PC-9 (cell line): ENCODE data around the gene SERTAD1. TPM values are rescaled to one million over a fixed set of nuclear protein-coding genes. Genes with fewer than 3 reads are reported as not detected.

Experiments
- BruUV-seq: library from RNA; stranded (reverse); fragments of 400-500 nt; replicated peaks from 2 replicates; lab custom pipeline; 2021; lab: Mats Ljungman, UMichigan
- CTCF ChIA-PET: fragments of 300-600 bp; sonication (Branson Sonifier 250); formaldehyde crosslinking; loops from one replicate; lab custom pipeline; 2022; ENCODE audit warnings: antibody characterized with exemption; lab: Charles Lee
- POLR2A ChIA-PET: fragments of 300-600 bp; sonication (Branson Sonifier 250); formaldehyde crosslinking; loops from one replicate; lab custom pipeline; 2022; ENCODE audit warnings: antibody characterized with exemption; ENCODE audit not compliant: unreplicated experiment; lab: Charles Lee
- DNase-seq, 2 experiments: peaks; one replicate each; pipeline versions ENCODE4 v3.0.0 to v3.0.0-alpha.2; 2015 to 2022; ENCODE audit warnings: mixed read lengths in 1 of 2
- H2AFZ ChIP-seq: fragments of 200-600 bp; sonication (generic); 2 replicates; pipeline ENCODE4 v1.8.1; 2017; ENCODE audit warnings: antibody characterized with exemption
- H3F3A ChIP-seq: fragments of 200-600 bp; sonication (generic); 2 replicates; pipeline ENCODE4 v1.8.1; 2017; ENCODE audit warnings: antibody characterized with exemption, mild to moderate bottlenecking, low read depth; ENCODE audit not compliant: insufficient read depth
- H3K27ac ChIP-seq: fragments of 200-600 bp; sonication (generic); 2 replicates; pipeline ENCODE4 v1.6.1; 2016; ENCODE audit warnings: mixed run types
- H3K27me3 ChIP-seq: fragments of 200-600 bp; sonication (generic); 2 replicates; pipeline ENCODE4 v1.6.1; 2016; ENCODE audit warnings: low read depth, mixed run types; ENCODE audit not compliant: insufficient read depth
- H3K36me3 ChIP-seq: fragments of 200-600 bp; sonication (generic); 2 replicates; pipeline ENCODE4 v1.6.1; 2016; ENCODE audit warnings: low read depth, mixed run types
- H3K4me1 ChIP-seq: fragments of 200-600 bp; sonication (generic); replicated peaks from 2 replicates; pipeline ENCODE4 v1.6.1; 2016; ENCODE audit warnings: mixed run types; ENCODE audit not compliant: insufficient read depth
- H3K4me2 ChIP-seq: fragments of 200-600 bp; sonication (generic); 2 replicates; pipeline ENCODE4 v1.6.1; 2017; ENCODE audit warnings: mixed run types
- H3K4me3 ChIP-seq: fragments of 200-600 bp; sonication (generic); 2 replicates; pipeline ENCODE4 v1.6.1; 2016; ENCODE audit warnings: mixed run types
- H3K79me2 ChIP-seq: fragments of 200-600 bp; sonication (generic); 2 replicates; pipeline ENCODE4 v1.6.1; 2017; ENCODE audit warnings: low read depth, mixed run types
- H3K9me2 ChIP-seq: fragments of 200-600 bp; sonication (generic); 2 replicates; pipeline ENCODE4 v1.8.1; 2017; ENCODE audit warnings: mild to moderate bottlenecking; ENCODE audit not compliant: insufficient read depth
- H3K9me3 ChIP-seq: fragments of 200-600 bp; sonication (generic); 2 replicates; pipeline ENCODE4 v1.8.1; 2016; ENCODE audit warnings: low read depth; ENCODE audit not compliant: insufficient read depth
- H4K20me1 ChIP-seq: fragments of 200-600 bp; sonication (generic); 2 replicates; pipeline ENCODE4 v1.8.1; 2017; ENCODE audit not compliant: insufficient read depth
- EZH2 ChIP-seq: fragments of 200-600 bp; sonication (generic); IDR thresholded peaks from 2 replicates; pipeline ENCODE4 v1.8.0; 2017; ENCODE audit warnings: antibody characterized with exemption, low read depth
- intact Hi-C: fragments of 100-400 bp; cut with micrococcal nuclease; formaldehyde crosslinking; loops from one replicate; pipeline ENCODE4 v1.10.0; 2022; ENCODE audit not compliant: unreplicated experiment
- total RNA-seq: library from RNA; stranded (reverse); gene quantifications from 2 replicates; pipeline ENCODE4 v1.2.3, GENCODE V29; 2021
- TF ChIP-seq, protein P1 (sequence below): fragments of 200-600 bp; sonication (generic); conservative IDR thresholded peaks from 2 replicates; pipeline ENCODE4 v1.6.1; 2017; ENCODE audit warnings: mixed run types, antibody characterized with exemption, mild to moderate bottlenecking, moderate library complexity

Gene SERTAD1
- total RNA-seq, 1 experiment from 2014 or later, result 7.8 TPM

DNA sequence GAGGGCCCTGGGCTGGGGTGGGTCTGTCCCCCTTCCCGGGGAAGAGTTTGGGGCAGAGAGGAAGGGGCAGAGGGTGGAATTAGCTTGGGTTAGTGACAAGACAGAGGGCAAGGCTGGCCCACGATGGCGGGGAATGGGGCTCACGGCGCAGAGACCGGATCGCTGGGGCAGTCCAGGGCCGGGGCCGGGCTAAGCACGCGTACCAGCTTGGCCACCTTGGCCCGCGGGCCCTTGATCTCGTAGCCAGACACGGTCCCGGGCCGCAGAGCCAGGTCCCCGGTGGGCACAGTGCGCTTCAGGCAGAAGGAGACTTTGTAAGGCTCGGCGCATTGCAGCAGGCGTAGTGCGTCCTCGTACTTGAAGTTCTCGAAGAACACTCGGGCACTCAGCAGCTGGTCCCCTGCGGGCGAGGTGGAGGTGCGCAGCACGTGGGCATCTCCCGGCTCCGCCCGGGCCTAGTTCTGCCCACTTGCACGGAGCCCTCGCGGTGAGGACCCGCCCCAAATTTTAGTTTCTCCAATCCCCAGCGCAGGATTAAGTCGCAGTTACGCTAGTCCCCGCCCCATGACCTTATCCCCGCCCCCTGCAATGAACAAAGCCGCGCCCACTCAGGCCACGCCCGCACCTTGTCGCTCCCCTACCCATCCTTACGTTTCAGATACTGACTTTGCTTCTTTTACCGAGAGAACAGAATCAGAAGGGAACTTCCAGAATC is 27.2 kb downstream of the SERTAD1 start:
- Histone ChIP-seq H3K4me1 (peaks cover 5% of the 10 kb centered on the region), H3K36me3 (no peaks in the 10 kb centered on the region), H4K20me1 (no peaks in the 10 kb centered on the region), H3K27ac (no peak overlapping the region), H3K9me2 (no peaks in the 10 kb centered on the region), H3K27me3 (no peaks in the 10 kb centered on the region), H3K4me3 (no peak overlapping the region), H3K9me3 (no peaks in the 10 kb centered on the region), H3K4me2 (no peak overlapping the region), H2AFZ (no peak overlapping the region), H3F3A (0 out of 2 replicates have a peak, but pooled peaks cover 4% of the 10 kb centered on the region), H3K79me2 (no peaks in the 10 kb centered on the region)
- no TSS peak for BruUV-seq
- ChIA-PET POLR2A (no interaction called here), CTCF (no interaction called here)
- TF ChIP-seq, protein P1, sequence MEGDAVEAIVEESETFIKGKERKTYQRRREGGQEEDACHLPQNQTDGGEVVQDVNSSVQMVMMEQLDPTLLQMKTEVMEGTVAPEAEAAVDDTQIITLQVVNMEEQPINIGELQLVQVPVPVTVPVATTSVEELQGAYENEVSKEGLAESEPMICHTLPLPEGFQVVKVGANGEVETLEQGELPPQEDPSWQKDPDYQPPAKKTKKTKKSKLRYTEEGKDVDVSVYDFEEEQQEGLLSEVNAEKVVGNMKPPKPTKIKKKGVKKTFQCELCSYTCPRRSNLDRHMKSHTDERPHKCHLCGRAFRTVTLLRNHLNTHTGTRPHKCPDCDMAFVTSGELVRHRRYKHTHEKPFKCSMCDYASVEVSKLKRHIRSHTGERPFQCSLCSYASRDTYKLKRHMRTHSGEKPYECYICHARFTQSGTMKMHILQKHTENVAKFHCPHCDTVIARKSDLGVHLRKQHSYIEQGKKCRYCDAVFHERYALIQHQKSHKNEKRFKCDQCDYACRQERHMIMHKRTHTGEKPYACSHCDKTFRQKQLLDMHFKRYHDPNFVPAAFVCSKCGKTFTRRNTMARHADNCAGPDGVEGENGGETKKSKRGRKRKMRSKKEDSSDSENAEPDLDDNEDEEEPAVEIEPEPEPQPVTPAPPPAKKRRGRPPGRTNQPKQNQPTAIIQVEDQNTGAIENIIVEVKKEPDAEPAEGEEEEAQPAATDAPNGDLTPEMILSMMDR, result no peak
- no peak for TF ChIP-seq EZH2
- DNase-seq, result no peak
- intact Hi-C loops, result loop anchor here (10.0 kb wide), 1 partner anchor 126 kb away; no protein-coding TSS in a partner anchor

DNA sequence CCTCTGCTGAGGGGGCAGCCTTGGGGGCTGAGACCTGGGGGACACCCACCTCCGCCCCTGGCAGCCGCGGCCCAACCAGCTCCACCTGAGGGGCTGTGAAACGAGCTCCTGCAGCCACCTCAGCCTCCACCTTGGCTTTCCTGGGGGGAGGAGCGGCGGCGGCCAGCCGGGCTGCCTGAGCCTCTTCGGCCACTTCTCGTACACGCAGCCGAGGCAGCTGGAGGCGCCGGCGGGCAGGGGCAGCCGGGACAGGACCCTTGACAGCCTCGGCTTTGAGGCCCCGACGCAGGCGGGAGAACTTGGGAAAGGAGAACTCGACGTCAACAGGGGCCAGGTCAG is 28.3 kb downstream of the SERTAD1 start:
- TF ChIP-seq EZH2, result no peak
- TF ChIP-seq, protein P1, result no peak
- H2AFZ ChIP-seq, result no peak overlapping the region
- CTCF ChIA-PET, result interaction anchor here (0.7 kb wide), 1 partner anchor 50 kb away, joined by 3 read pairs; no protein-coding TSS in a partner anchor
- no peaks in the 10 kb centered on the region for H3K9me3 ChIP-seq
- no peak for DNase-seq
- H3K4me1 ChIP-seq, result peaks cover 12% of the 10 kb centered on the region
- H3K27ac ChIP-seq, result no peak overlapping the region
- no peak overlapping the region for H3K4me2 ChIP-seq
- no peaks in the 10 kb centered on the region for H3K36me3 ChIP-seq
- POLR2A ChIA-PET, result no interaction called here
- BruUV-seq, result no TSS peak
- H4K20me1 ChIP-seq, result no peaks in the 10 kb centered on the region
- no peaks in the 10 kb centered on the region for H3K9me2 ChIP-seq
- intact Hi-C loops, result loop anchor here (10.0 kb wide), 1 partner anchor 127 kb away; no protein-coding TSS in a partner anchor
- no peak overlapping the region for H3K4me3 ChIP-seq
- 0 out of 2 replicates have a peak, but pooled peaks cover 4% of the 10 kb centered on the region for H3F3A ChIP-seq
- no peaks in the 10 kb centered on the region for H3K27me3 ChIP-seq
- H3K79me2 ChIP-seq, result no peaks in the 10 kb centered on the region

DNA sequence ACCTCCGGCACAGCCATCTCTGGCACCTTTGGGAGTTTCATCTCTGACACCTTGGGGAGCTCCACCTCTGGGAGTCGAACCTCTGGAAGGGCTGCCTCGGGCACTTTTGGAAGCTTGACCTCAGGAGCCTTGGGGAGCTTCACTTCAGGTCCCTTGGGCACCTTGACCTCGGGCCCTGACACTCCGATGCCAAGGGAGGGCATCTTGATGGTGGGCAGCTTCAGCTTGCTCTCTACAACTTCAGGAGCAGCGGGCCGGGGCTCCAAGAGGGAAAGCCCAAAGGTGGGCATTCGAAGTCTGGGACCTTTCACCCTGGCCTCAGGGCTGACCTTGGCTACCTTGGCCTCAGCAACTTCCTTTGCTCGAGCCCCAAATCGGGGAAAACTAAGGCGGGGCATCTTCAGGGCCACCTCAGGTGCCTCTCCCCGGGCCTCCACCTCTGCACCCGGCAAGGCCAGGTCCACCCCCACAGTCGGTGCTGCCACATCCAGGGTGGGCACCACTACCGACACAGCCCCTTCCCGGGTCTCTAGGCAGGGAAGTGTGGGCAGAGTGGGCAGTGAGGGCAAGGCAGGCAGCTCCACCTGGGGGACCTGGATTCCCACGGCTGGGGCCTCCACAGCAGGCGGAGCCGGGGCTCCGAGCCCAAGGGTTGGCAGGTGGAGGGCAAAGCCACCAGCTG is 28.8 kb downstream of the SERTAD1 start:
- no peaks in the 10 kb centered on the region for H3K9me3 ChIP-seq
- H2AFZ ChIP-seq, result no peak overlapping the region
- no peaks in the 10 kb centered on the region for H4K20me1 ChIP-seq
- TF ChIP-seq EZH2, result no peak
- TF ChIP-seq, protein P1, result no peak
- H3K27ac ChIP-seq, result no peak overlapping the region
- H3K79me2 ChIP-seq, result no peaks in the 10 kb centered on the region
- H3K4me3 ChIP-seq, result no peak overlapping the region
- H3K9me2 ChIP-seq, result no peaks in the 10 kb centered on the region
- H3F3A ChIP-seq, result 0 out of 2 replicates have a peak, but pooled peaks cover 4% of the 10 kb centered on the region
- no peaks in the 10 kb centered on the region for H3K27me3 ChIP-seq
- CTCF ChIA-PET, result interaction anchor here (0.7 kb wide), 1 partner anchor 50 kb away, joined by 3 read pairs; no protein-coding TSS in a partner anchor
- no peaks in the 10 kb centered on the region for H3K36me3 ChIP-seq
- intact Hi-C loops, result loop anchor here (10.0 kb wide), 1 partner anchor 128 kb away; no protein-coding TSS in a partner anchor
- H3K4me2 ChIP-seq, result no peak overlapping the region
- no peak for DNase-seq
- no TSS peak for BruUV-seq
- peaks cover 17% of the 10 kb centered on the region for H3K4me1 ChIP-seq
- POLR2A ChIA-PET, result no interaction called here
